Testis (tissue), 3 donors: ENCODE results near the gene SH2D1B. TPM values are rescaled to one million over a fixed set of nuclear protein-coding genes. Genes with fewer than 3 reads are reported as not detected.

ENCODE experiments used
- DNase-seq: peaks from one replicate; pipeline ENCODE4 v3.0.0-alpha.2; 2019
- H3K27ac ChIP-seq, 2 donors: fragments of 200-600 bp; sonication (generic); one replicate each; pipeline ENCODE4 v1.5.1; 2019
- H3K27me3 ChIP-seq: fragments of 200-600 bp; sonication (generic); one replicate; pipeline ENCODE4 v1.5.1; 2019
- H3K36me3 ChIP-seq: fragments of 200-600 bp; sonication (generic); one replicate; pipeline ENCODE4 v1.5.1; 2017; ENCODE audit warnings: low read depth; ENCODE audit errors: missing control alignments
- H3K4me1 ChIP-seq: fragments of 200-600 bp; sonication (generic); one replicate; pipeline ENCODE4 v1.5.1; 2019
- H3K4me3 ChIP-seq, 2 donors: fragments of 200-600 bp; sonication (generic); one replicate each; pipeline ENCODE4 v1.5.1; 2017 to 2019
- H3K9me3 ChIP-seq: fragments of 200-600 bp; sonication (generic); one replicate; pipeline ENCODE4 v1.5.1; 2017
- CTCF ChIP-seq, 3 experiments: fragments of 450-650 bp in 2 of 3; fragments of 200-600 bp in 1 of 3; sonication (generic) in 1 of 3; IDR thresholded peaks; one replicate each; pipeline ENCODE4 v1.5.1; 2016 to 2019; ENCODE audit warnings: antibody characterized with exemption in 3 of 3, mild to moderate bottlenecking in 2 of 3, moderate library complexity in 1 of 3
- POLR2A ChIP-seq: fragments of 450-650 bp; IDR thresholded peaks from one replicate; pipeline ENCODE4 v1.6.1; 2017; ENCODE audit warnings: antibody characterized with exemption, mild to moderate bottlenecking, moderate library complexity
- WGBS, 2 donors: methylation state at CpG; one replicate each; pipeline ENCODE4 v1.1.5; 2018; 5-methylcytosine and 5-hydroxymethylcytosine counted together
- intact Hi-C: fragments of 100-400 bp; cut with DNase I; formaldehyde crosslinking; loops from one replicate; pipeline ENCODE4 v1.15.1; 2023; ENCODE audit warnings: low total_unique reads
- polyA plus RNA-seq: library from polyadenylated mRNA; stranded (reverse); fragments of 350-450 nt; fragmentation: Illumina TruSeq; extraction: RNeasy Lipid Tissue Mini Kit (QIAGEN cat#74804); gene quantifications from one replicate; pipeline ENCODE4 v1.2.3, GENCODE V29; 2014; ENCODE audit warnings: low read depth, low replicate concordance; ENCODE audit not compliant: insufficient read depth
- total RNA-seq, 2 donors: library from RNA; depleted of rRNA; stranded (reverse); fragments of >200 nt; gene quantifications; one replicate each; pipeline ENCODE4 v1.2.3, GENCODE V29; 2016

The SH2D1B gene
- total and polyA plus RNA-seq, 3 donors from 2014 or later, result 0.59 to 1.3 (median 0.62) TPM

DNA sequence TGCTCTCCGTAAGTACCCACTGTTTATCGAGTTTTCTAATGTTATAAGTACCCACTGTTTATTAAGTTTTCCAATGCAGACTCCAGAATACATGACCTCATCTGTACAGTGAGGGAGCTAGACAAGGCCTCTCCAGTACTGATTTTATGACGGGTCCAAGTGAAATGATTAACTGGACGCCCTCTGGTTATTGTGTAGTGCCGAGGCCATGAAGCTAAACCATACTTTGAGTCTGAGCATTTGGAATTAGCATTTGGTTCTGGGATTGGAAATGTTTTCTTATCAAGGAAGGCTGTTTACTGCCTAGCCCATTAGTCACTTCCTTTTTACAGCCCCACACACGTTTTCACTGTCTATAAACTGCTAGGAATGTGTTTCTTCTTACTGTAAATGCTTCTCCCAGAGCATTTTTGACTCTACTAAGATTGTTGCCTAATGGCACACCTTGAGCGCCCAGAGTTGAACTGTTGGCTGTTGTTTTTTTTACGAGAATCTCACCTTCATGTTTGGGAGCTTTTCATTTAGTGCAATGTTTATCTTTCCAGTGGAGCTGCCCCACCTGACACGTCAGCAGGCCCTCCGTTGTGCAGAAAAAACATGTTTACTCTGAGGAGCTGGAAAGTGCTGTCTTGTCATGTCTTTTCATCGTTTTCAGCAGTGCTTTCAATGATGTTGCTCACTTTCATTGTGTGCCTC lies 62.2 kb downstream of the SH2D1B start:
- Histone ChIP-seq H3K9me3 (no peaks in the 10 kb centered on the region), H3K27ac (no peak overlapping the region), H3K4me3 (no peak overlapping the region), H3K4me1 (no peaks in the 10 kb centered on the region), H3K36me3 (no peaks in the 10 kb centered on the region), H3K27me3 (no peaks in the 10 kb centered on the region)
- intact Hi-C loops, result no loop called here
- DNase-seq, result no peak
- WGBS, 2 donors, result 59 to 69% methylated on average over 11 of the region's 11 CpGs
- no peak for TF ChIP-seq CTCF (IDR thresholded peaks at IDR 0.05)
- TF ChIP-seq POLR2A, result no peak

DNA sequence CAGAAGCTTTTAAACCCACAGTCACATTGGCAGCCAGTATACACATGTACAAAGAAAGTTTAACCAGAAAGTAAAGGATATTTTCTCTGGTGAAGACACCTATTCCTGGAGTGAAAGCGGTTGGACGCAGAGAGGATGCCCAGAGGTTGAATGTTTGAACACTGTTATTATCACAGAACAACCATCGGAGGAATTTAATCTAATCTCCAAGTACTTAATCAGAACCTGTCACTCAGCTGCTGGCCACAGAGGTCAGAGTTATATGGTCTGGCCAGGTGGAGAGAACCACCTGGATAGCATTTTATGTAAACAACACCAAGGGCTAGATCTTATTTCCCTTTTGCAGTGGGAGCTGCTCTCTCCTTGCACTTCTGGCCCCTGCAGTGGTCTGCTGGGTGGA lies 64.7 kb downstream of the SH2D1B start:
- TF ChIP-seq POLR2A, result no peak
- TF ChIP-seq CTCF (IDR thresholded peaks at IDR 0.05), result no peak
- no peaks in the 10 kb centered on the region for H3K27me3 ChIP-seq
- intact Hi-C loops, result no loop called here
- H3K4me1 ChIP-seq, result no peaks in the 10 kb centered on the region
- 64 to 67% methylated on average over 3 of the region's 3 CpGs for WGBS, 2 donors
- no peak overlapping the region for H3K4me3 ChIP-seq
- no peak overlapping the region for H3K27ac ChIP-seq
- H3K36me3 ChIP-seq, result no peaks in the 10 kb centered on the region
- no peaks in the 10 kb centered on the region for H3K9me3 ChIP-seq
- no peak for DNase-seq

Other genes starting within 250 kb of the SH2D1B start
- 10 to 100 TPM; 12.7 to 20.0 TPM for gene SPATA46, start 35.3 kb downstream of the SH2D1B start, total RNA-seq
- 72.9 TPM for gene SPATA46, start 35.3 kb downstream of the SH2D1B start, polyA plus RNA-seq
- 1 to 10 TPM; 4.2 to 7.5 TPM for gene C1orf226, start 30.4 kb downstream of the SH2D1B start, total RNA-seq
- gene C1orf226, start 30.4 kb downstream of the SH2D1B start, polyA plus RNA-seq, result 6.5 TPM
- gene UHMK1, start 85.7 kb upstream of the SH2D1B start, total RNA-seq, result 10 to 100 TPM; 35.8 to 36.9 TPM
- 23.2 TPM for gene UHMK1, start 85.7 kb upstream of the SH2D1B start, polyA plus RNA-seq
- gene UAP1, start 149.6 kb upstream of the SH2D1B start, total RNA-seq, result 100 to 1,000 TPM; 110 to 128 TPM
- 161 TPM for gene UAP1, start 149.6 kb upstream of the SH2D1B start, polyA plus RNA-seq
- 1 to 10 TPM; 9.0 to 9.2 TPM for gene DDR2, start 220.3 kb upstream of the SH2D1B start, total RNA-seq
- 13.2 TPM for gene DDR2, start 220.3 kb upstream of the SH2D1B start, polyA plus RNA-seq